ENCODE measurements around the gene OR13G1.

OR13G1 gene

GRCh38 chr1:247647864-247648263 is 31.7 kb downstream of the OR13G1 start:
- TF ChIP-seq CTCF (IDR thresholded peaks at IDR 0.05): no peak
- no peaks in the 10 kb centered on the region for H3K4me1 ChIP-seq (ENCODE audit: control insufficient read depth in 1 of 2, insufficient read depth in 1 of 2, low read depth in 1 of 2, low read length in 1 of 2)
- H3K27ac ChIP-seq: no peak overlapping the region
- no peaks in the 10 kb centered on the region for H3K27me3 ChIP-seq
- H3K9me3 ChIP-seq: no peaks in the 10 kb centered on the region
- H3K36me3 ChIP-seq: no peaks in the 10 kb centered on the region
- no peak overlapping the region for H3K4me3 ChIP-seq (ENCODE audit: low read depth in 1 of 2, low read length in 1 of 2)

- no peak overlapping the region for H3K27ac ChIP-seq
- H3K9me3 ChIP-seq: no peaks in the 10 kb centered on the region
- no peaks in the 10 kb centered on the region for H3K4me1 ChIP-seq (ENCODE audit: control insufficient read depth in 1 of 2, insufficient read depth in 1 of 2, low read depth in 1 of 2, low read length in 1 of 2)
- no peaks in the 10 kb centered on the region for H3K36me3 ChIP-seq
- no peak for TF ChIP-seq CTCF (IDR thresholded peaks at IDR 0.05)
- H3K27me3 ChIP-seq: no peaks in the 10 kb centered on the region
- no peak overlapping the region for H3K4me3 ChIP-seq (ENCODE audit: low read depth in 1 of 2, low read length in 1 of 2)
These were observed 32.7 kb downstream of the OR13G1 start for GRCh38 chr1:247646867-247647266.

- Histone ChIP-seq H3K36me3 (no peaks in the 10 kb centered on the region), H3K4me1 (ENCODE audit: control insufficient read depth in 1 of 2, insufficient read depth in 1 of 2, low read depth in 1 of 2, low read length in 1 of 2) (peaks cover 4 to 10% of the 10 kb centered on the region in 2 experiments), H3K9me3 (no peaks in the 10 kb centered on the region), H3K4me3 (ENCODE audit: low read depth in 1 of 2, low read length in 1 of 2) (no peak overlapping the region), H3K27me3 (no peaks in the 10 kb centered on the region), H3K27ac (no peak overlapping the region)
- TF ChIP-seq CTCF (IDR thresholded peaks at IDR 0.05): no peak
These were observed 36.8 kb downstream of the OR13G1 start for GRCh38 chr1:247642742-247643141.

GRCh38 chr1:247639381-247639981 is 40.1 kb downstream of the OR13G1 start:
- TF ChIP-seq CTCF (IDR thresholded peaks at IDR 0.05): no peak
- H3K9me3 ChIP-seq: no peaks in the 10 kb centered on the region
- peak overlapping the region; percentile 37 to 59 for H3K4me3 ChIP-seq (ENCODE audit: low read depth in 1 of 2, low read length in 1 of 2)
- no peak overlapping the region for H3K27ac ChIP-seq
- peaks cover 4 to 10% of the 10 kb centered on the region in 2 experiments for H3K4me1 ChIP-seq (ENCODE audit: control insufficient read depth in 1 of 2, insufficient read depth in 1 of 2, low read depth in 1 of 2, low read length in 1 of 2)
- H3K27me3 ChIP-seq: no peaks in the 10 kb centered on the region
- H3K36me3 ChIP-seq: no peaks in the 10 kb centered on the region

GRCh38 chr1:247638781-247639180 is 40.8 kb downstream of the OR13G1 start:
- no peaks in the 10 kb centered on the region for H3K9me3 ChIP-seq
- peaks cover 4 to 10% of the 10 kb centered on the region in 2 experiments for H3K4me1 ChIP-seq (ENCODE audit: control insufficient read depth in 1 of 2, insufficient read depth in 1 of 2, low read depth in 1 of 2, low read length in 1 of 2)
- no peaks in the 10 kb centered on the region for H3K36me3 ChIP-seq
- TF ChIP-seq CTCF (IDR thresholded peaks at IDR 0.05): no peak
- H3K27ac ChIP-seq: no peak overlapping the region
- H3K4me3 ChIP-seq (ENCODE audit: low read depth in 1 of 2, low read length in 1 of 2): no peak overlapping the region
- H3K27me3 ChIP-seq: no peaks in the 10 kb centered on the region

Measured in neutrophil (primary cell).